ENCODE results near the gene ILF2.

ILF2 gene

DNA sequence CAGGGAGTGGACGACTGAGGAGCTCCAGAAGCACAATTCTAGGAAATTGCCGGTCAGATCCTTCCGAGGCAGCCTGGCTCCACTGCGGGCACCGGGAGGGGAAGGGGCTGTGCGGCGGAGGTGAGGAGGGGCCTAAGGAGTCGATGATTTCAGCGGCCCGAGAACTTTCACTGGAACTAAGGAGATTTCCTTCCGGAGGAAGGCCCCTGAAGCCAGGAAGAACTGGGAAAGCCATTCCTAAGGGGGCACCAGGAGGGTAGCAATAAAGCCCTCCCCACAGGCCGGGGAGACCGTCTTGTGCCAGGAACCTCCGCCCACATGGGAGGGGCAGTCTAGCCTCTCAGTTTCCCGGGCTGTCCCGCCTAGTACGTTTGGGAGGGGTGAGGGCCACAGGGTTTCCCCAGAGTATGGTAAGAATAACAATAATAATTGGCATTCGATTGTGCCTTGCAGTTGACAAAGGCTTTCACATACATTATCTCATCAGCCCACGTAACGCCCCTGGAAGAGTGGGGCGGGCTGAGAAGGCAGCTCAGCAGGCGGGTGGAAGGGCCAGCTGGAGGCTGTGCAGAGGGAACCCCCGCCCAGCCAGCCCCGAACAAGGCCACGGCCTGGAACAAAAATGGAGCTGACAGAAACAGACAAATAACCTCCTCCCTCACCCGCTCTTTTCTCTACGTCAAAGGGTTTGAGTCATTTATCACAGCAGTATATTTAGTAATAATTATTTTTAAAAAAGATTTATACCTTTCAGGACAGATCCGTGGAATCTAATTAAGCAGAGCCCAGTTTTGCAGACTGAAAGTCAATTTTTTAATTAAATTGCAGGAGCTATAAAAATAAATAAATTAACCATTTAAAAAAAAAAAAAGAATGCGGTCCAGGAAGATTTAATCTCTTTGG, 27.5 kb upstream of the ILF2 start:
- Histone ChIP-seq H3K4me3 (ENCODE audit: low read depth in 1 of 2, low read length in 2 of 2) (no peak overlapping the region), H3K27me3 (ENCODE audit: insufficient read depth, low read length, poor library complexity) (no peaks in the 10 kb centered on the region), H3K9ac (ENCODE audit: low read depth, low read length) (no peak overlapping the region), H3K4me2 (ENCODE audit: insufficient read depth, low read length) (no peak overlapping the region), H3K27ac (ENCODE audit: low read length) (no peak overlapping the region), H2AFZ (ENCODE audit: low read depth, low read length) (no peak overlapping the region), H3K36me3 (ENCODE audit: insufficient read depth, low read length) (no peaks in the 10 kb centered on the region), H4K20me1 (ENCODE audit: insufficient read depth, low read length) (no peaks in the 10 kb centered on the region), H3K9me3 (ENCODE audit: insufficient read depth, low read length, severe bottlenecking) (no peaks in the 10 kb centered on the region), H3K4me1 (ENCODE audit: insufficient read depth, low read length) (no peaks in the 10 kb centered on the region), H3K79me2 (ENCODE audit: insufficient read depth, low read length) (no peaks in the 10 kb centered on the region)
- no peak for ATAC-seq (ENCODE audit: insufficient read depth, low read depth)
- no peak for DNase-seq
- TF ChIP-seq EZH2 (IDR thresholded peaks at IDR 0.05; ENCODE audit: borderline replicate concordance, low read depth, low read length, severe bottlenecking): no peak
- TF ChIP-seq, protein P1, sequence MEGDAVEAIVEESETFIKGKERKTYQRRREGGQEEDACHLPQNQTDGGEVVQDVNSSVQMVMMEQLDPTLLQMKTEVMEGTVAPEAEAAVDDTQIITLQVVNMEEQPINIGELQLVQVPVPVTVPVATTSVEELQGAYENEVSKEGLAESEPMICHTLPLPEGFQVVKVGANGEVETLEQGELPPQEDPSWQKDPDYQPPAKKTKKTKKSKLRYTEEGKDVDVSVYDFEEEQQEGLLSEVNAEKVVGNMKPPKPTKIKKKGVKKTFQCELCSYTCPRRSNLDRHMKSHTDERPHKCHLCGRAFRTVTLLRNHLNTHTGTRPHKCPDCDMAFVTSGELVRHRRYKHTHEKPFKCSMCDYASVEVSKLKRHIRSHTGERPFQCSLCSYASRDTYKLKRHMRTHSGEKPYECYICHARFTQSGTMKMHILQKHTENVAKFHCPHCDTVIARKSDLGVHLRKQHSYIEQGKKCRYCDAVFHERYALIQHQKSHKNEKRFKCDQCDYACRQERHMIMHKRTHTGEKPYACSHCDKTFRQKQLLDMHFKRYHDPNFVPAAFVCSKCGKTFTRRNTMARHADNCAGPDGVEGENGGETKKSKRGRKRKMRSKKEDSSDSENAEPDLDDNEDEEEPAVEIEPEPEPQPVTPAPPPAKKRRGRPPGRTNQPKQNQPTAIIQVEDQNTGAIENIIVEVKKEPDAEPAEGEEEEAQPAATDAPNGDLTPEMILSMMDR (IDR thresholded peaks at IDR 0.05; ENCODE audit: borderline replicate concordance, extremely low read depth, low read length, poor library complexity, severe bottlenecking): no peak

DNA sequence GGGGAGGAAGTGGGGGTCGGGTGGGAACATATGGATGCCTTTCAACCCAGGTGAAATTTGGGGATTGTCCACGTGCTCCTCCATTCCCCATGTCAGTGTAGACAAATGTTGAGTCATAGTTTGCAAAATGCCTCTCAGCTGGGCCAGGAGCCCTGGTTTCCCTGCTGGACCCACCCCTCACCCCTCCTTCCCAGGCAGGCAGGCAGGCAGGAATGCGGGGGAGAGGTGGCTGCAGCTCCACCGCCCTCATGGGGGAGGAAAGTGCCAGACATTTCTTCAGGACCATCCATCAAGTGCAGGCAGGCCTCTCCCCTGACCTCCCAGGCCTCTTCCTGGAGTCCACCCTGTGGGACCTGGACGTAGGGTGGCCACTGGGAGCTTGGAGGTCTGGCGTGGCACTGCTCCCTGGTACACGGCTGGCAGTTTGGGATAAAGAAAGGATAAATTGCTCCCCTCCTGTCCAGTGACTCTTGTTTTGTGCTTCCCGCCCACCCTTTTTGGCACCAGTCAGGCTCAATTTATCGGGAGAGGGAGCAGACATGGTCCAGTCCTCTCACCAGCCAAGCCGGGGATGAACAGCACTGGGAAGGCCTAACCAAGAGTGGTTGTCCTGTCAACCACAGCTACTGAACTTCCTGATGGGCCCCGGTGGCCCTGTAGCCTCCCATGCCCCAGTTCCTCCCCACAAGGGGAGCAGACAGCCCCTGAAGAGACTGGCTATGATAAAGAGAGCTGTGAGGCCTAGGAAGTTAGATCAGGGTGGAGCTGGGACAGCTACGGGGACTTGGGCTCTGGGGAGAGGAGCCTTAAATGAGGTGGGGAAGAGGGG, 26.6 kb upstream of the ILF2 start:
- no peaks in the 10 kb centered on the region for H3K79me2 ChIP-seq (ENCODE audit: insufficient read depth, low read length)
- H4K20me1 ChIP-seq (ENCODE audit: insufficient read depth, low read length): no peaks in the 10 kb centered on the region
- H3K4me2 ChIP-seq (ENCODE audit: insufficient read depth, low read length): no peak overlapping the region
- TF ChIP-seq EZH2 (IDR thresholded peaks at IDR 0.05; ENCODE audit: borderline replicate concordance, low read depth, low read length, severe bottlenecking): no peak
- TF ChIP-seq, protein P1 (IDR thresholded peaks at IDR 0.05; ENCODE audit: borderline replicate concordance, extremely low read depth, low read length, poor library complexity, severe bottlenecking): no peak
- no peak overlapping the region for H3K4me3 ChIP-seq (ENCODE audit: low read depth in 1 of 2, low read length in 2 of 2)
- H3K36me3 ChIP-seq (ENCODE audit: insufficient read depth, low read length): no peaks in the 10 kb centered on the region
- DNase-seq: no peak
- H3K9ac ChIP-seq (ENCODE audit: low read depth, low read length): no peak overlapping the region
- no peak overlapping the region for H3K27ac ChIP-seq (ENCODE audit: low read length)
- no peaks in the 10 kb centered on the region for H3K27me3 ChIP-seq (ENCODE audit: insufficient read depth, low read length, poor library complexity)
- no peaks in the 10 kb centered on the region for H3K4me1 ChIP-seq (ENCODE audit: insufficient read depth, low read length)
- ATAC-seq (ENCODE audit: insufficient read depth, low read depth): no peak
- H2AFZ ChIP-seq (ENCODE audit: low read depth, low read length): no peak overlapping the region
- no peaks in the 10 kb centered on the region for H3K9me3 ChIP-seq (ENCODE audit: insufficient read depth, low read length, severe bottlenecking)

DNA sequence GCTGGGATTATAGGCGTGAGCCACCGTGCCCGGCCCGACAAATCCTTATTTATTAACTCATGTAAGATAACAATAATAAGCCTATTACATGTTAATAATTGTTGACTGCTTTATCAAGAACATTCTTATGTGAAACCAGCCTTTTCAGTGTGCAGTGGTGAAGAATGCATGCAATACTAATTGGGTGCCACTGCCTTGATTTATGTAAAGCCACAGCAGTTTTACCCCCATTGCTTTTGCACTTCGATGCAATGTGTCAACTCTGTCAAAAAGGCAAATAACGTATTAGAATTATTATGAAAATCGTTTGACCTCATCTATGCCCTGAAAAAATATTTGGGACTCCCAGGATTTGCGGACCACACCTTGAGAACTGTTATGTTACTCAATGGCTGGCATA, 25.9 kb upstream of the ILF2 start:
- Histone ChIP-seq H3K27ac (ENCODE audit: low read length) (no peak overlapping the region), H3K4me3 (ENCODE audit: low read depth in 1 of 2, low read length in 2 of 2) (no peak overlapping the region), H3K9me3 (ENCODE audit: insufficient read depth, low read length, severe bottlenecking) (no peaks in the 10 kb centered on the region), H3K79me2 (ENCODE audit: insufficient read depth, low read length) (no peaks in the 10 kb centered on the region), H4K20me1 (ENCODE audit: insufficient read depth, low read length) (no peaks in the 10 kb centered on the region), H2AFZ (ENCODE audit: low read depth, low read length) (no peak overlapping the region), H3K4me1 (ENCODE audit: insufficient read depth, low read length) (no peaks in the 10 kb centered on the region), H3K36me3 (ENCODE audit: insufficient read depth, low read length) (no peaks in the 10 kb centered on the region), H3K4me2 (ENCODE audit: insufficient read depth, low read length) (no peak overlapping the region), H3K9ac (ENCODE audit: low read depth, low read length) (no peak overlapping the region), H3K27me3 (ENCODE audit: insufficient read depth, low read length, poor library complexity) (no peaks in the 10 kb centered on the region)
- no peak for ATAC-seq (ENCODE audit: insufficient read depth, low read depth)
- TF ChIP-seq EZH2 (IDR thresholded peaks at IDR 0.05; ENCODE audit: borderline replicate concordance, low read depth, low read length, severe bottlenecking): no peak
- TF ChIP-seq, protein P1 (IDR thresholded peaks at IDR 0.05; ENCODE audit: borderline replicate concordance, extremely low read depth, low read length, poor library complexity, severe bottlenecking): no peak
- no peak for DNase-seq

Measured in DND-41 (cell line).